Smooth muscle cell (in vitro differentiated cells): ENCODE data around the gene NHSL1. TPM values are rescaled to one million over a fixed set of nuclear protein-coding genes. Genes with fewer than 3 reads are reported as not detected.

Experiments used
- DNase-seq: peaks from one replicate; lab custom pipeline; 2025; ENCODE audit not compliant: unreplicated experiment; lab: John Stamatoyannopoulos, UW
- H2AFZ ChIP-seq: fragments of 200-600 bp; sonication (generic); 2 replicates; pipeline ENCODE4 v1.6.0; 2016; ENCODE audit warnings: antibody characterized with exemption, low read depth, mild to moderate bottlenecking
- H3F3A ChIP-seq: fragments of 200-600 bp; sonication (generic); 2 replicates; pipeline ENCODE4 v1.6.0; 2017; ENCODE audit warnings: antibody characterized with exemption, low read depth
- H3K27ac ChIP-seq: fragments of 200-600 bp; sonication (generic); 2 replicates; pipeline ENCODE4 v1.5.1; 2016; ENCODE audit warnings: low read depth, mild to moderate bottlenecking
- H3K27me3 ChIP-seq: fragments of 200-600 bp; sonication (generic); 2 replicates; pipeline ENCODE4 v1.6.1; 2016; ENCODE audit warnings: low read depth, mild to moderate bottlenecking
- H3K36me3 ChIP-seq: fragments of 200-600 bp; sonication (generic); 2 replicates; pipeline ENCODE4 v1.5.1; 2016; ENCODE audit warnings: low read depth
- H3K4me1 ChIP-seq: fragments of 200-600 bp; sonication (generic); 2 replicates; pipeline ENCODE4 v1.5.1; 2016; ENCODE audit warnings: low read depth
- H3K4me2 ChIP-seq: fragments of 200-600 bp; sonication (generic); 2 replicates; pipeline ENCODE4 v1.6.0; 2016; ENCODE audit warnings: mild to moderate bottlenecking
- H3K4me3 ChIP-seq: fragments of 200-600 bp; sonication (generic); 2 replicates; pipeline ENCODE4 v1.5.1; 2016; ENCODE audit warnings: mild to moderate bottlenecking
- H3K79me2 ChIP-seq: fragments of 200-600 bp; sonication (generic); 2 replicates; pipeline ENCODE4 v1.6.0; 2016; ENCODE audit warnings: low read depth, mild to moderate bottlenecking
- H3K9ac ChIP-seq: fragments of 200-600 bp; sonication (generic); 2 replicates; pipeline ENCODE4 v1.6.0; 2016; ENCODE audit warnings: low read depth
- H3K9me3 ChIP-seq: fragments of 200-600 bp; sonication (generic); replicated peaks from 2 replicates; pipeline ENCODE4 v1.5.1; 2016; ENCODE audit warnings: low read depth
- H4K20me1 ChIP-seq: fragments of 200-600 bp; sonication (generic); 2 replicates; pipeline ENCODE4 v1.6.0; 2016; ENCODE audit warnings: low read depth
- WGBS: methylation state at CpG from one replicate; pipeline ENCODE4 v1.1.7; 2016; ENCODE audit warnings: low lambda C conversion rate; 5-methylcytosine and 5-hydroxymethylcytosine counted together
- polyA plus RNA-seq: library from polyadenylated mRNA; unstranded; fragments of >200 nt; fragmentation: Nextera tagmentation; extraction: Ambion mirVana; gene quantifications from 2 replicates; pipeline ENCODE4 v1.2.1, GENCODE V29; 2016
- total RNA-seq: library from RNA; depleted of rRNA; stranded (reverse); fragments of >200 nt; gene quantifications from 2 replicates; pipeline ENCODE4 v1.2.3, GENCODE V29; 2014
- TF ChIP-seq, protein P1 (sequence below): fragments of 200-600 bp; sonication (generic); IDR thresholded peaks from 2 replicates; pipeline ENCODE4 v1.5.1; 2017; ENCODE audit warnings: borderline replicate concordance, mild to moderate bottlenecking, antibody characterized with exemption; ENCODE audit not compliant: insufficient read depth, poor library complexity, severe bottlenecking

NHSL1 gene
- total and polyA plus RNA-seq, 2 experiments from 2014 or later, result 6.6 to 7.2 TPM

DNA sequence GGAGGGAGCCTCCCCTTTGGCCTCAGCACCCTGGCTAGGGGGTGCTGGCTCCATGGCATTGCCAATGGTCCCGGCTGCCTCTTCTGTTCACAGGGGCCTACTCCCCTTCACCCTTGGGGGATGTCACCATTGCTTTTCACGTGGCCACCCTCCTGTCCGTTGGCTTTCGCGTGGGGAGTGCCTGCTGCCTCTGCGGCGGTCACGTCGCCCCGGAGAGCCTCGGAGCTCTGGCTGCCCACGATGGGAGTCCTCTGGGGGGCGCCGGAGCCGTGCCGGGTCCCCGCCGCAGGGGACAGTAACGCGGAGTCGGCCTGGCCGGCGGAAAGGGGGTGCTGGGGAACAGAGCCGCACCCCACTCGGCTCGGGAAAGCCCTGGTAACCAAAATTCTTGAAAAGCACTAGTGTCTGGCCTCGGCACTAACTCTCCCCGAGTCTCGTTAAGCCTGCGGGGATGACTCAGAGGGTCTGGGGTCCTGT, 95.9 kb downstream of the NHSL1 start:
- WGBS, result 5% methylated on average over 28 of the region's 30 CpGs
- Histone ChIP-seq H3K4me3 (peak overlapping the region; percentile 94), H3K27ac (peak overlapping the region; percentile 51), H3K4me1 (peaks cover 4% of the 10 kb centered on the region), H3K9ac (peak overlapping the region; percentile 46), H3K27me3 (no peaks in the 10 kb centered on the region), H3K9me3 (no peaks in the 10 kb centered on the region), H3K36me3 (no peaks in the 10 kb centered on the region), H3F3A (no peaks in the 10 kb centered on the region), H2AFZ (peak overlapping the region; percentile 85), H3K79me2 (no peaks in the 10 kb centered on the region), H3K4me2 (peak overlapping the region; percentile 96), H4K20me1 (no peaks in the 10 kb centered on the region)
- TF ChIP-seq, protein P1, sequence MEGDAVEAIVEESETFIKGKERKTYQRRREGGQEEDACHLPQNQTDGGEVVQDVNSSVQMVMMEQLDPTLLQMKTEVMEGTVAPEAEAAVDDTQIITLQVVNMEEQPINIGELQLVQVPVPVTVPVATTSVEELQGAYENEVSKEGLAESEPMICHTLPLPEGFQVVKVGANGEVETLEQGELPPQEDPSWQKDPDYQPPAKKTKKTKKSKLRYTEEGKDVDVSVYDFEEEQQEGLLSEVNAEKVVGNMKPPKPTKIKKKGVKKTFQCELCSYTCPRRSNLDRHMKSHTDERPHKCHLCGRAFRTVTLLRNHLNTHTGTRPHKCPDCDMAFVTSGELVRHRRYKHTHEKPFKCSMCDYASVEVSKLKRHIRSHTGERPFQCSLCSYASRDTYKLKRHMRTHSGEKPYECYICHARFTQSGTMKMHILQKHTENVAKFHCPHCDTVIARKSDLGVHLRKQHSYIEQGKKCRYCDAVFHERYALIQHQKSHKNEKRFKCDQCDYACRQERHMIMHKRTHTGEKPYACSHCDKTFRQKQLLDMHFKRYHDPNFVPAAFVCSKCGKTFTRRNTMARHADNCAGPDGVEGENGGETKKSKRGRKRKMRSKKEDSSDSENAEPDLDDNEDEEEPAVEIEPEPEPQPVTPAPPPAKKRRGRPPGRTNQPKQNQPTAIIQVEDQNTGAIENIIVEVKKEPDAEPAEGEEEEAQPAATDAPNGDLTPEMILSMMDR, result no peak
- DNase-seq, result no peak

DNA sequence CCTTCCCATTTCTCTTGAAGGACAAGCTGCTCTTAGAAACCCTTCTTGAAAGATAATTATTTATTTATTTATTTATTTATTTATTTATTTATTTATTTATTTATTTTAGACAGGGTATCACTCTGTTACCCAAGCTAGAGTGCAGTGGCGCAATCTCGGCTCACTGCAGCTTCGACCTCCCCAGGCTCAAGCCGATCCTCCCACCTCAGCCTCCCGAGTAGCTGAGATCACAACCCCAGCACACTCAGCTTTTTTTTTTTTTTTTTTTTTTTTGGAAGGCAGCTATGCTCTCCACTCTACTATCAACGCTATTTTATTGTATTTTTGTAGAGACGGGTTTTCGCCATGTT, 96.5 kb downstream of the NHSL1 start:
- Histone ChIP-seq H2AFZ (no peak overlapping the region), H3F3A (no peaks in the 10 kb centered on the region), H3K9ac (no peak overlapping the region), H4K20me1 (no peaks in the 10 kb centered on the region), H3K27ac (no peak overlapping the region), H3K4me3 (no peak overlapping the region), H3K36me3 (no peaks in the 10 kb centered on the region), H3K9me3 (no peaks in the 10 kb centered on the region), H3K4me2 (peak overlapping the region; percentile 96), H3K79me2 (no peaks in the 10 kb centered on the region), H3K27me3 (no peaks in the 10 kb centered on the region), H3K4me1 (peaks cover 4% of the 10 kb centered on the region)
- TF ChIP-seq, protein P1, result no peak
- DNase-seq, result no peak
- WGBS, result 95% methylated on average over 7 of the region's 8 CpGs

DNA sequence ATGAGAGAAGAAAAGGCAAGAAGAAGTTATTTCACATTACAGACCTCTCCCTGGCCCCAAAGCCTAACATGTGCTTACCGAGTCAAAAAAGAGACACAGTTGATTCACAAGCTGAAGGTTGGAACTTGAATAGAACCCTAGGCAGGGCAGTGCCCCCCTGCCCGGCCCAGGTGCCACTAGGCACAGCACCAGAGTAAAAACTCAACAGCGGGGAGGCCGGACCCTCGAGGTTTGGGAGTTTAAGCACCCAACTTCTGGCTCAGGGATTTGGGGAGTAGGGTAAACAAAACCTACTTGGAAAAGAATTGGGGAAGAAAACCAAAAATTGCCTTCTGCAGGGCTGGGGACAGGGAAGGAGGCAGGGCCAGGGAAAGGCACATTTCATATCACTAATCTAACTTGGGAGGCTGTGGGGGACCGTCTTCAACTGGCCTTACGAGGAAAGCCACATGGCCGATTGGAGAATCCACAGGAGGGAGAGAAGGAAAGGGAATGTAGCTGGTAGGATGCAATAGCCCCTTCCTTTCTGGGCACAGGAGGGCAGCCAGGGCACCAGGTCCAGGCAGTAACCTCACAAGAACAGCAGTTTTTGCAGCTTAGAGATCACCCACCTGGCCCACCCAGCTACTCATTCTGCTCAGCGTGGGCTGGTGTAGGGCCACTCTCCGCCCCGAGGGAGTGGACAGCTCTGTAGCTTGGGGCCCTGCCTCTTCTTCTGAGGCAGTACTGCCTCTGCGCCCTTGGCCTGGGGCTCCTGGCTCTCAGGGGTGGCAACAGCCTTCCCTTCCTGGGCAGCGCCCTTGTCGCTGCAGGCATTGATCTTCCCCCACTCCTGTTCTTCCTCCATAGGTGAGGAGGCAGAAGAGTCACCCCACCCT, 97.1 kb downstream of the NHSL1 start:
- Histone ChIP-seq H3K4me1 (peaks cover 4% of the 10 kb centered on the region), H3K27ac (no peak overlapping the region), H3K4me3 (no peak overlapping the region), H3K79me2 (no peaks in the 10 kb centered on the region), H3K9ac (no peak overlapping the region), H3K36me3 (no peaks in the 10 kb centered on the region), H3K4me2 (no peak overlapping the region), H3F3A (no peaks in the 10 kb centered on the region), H3K9me3 (no peaks in the 10 kb centered on the region), H3K27me3 (no peaks in the 10 kb centered on the region), H2AFZ (no peak overlapping the region), H4K20me1 (no peaks in the 10 kb centered on the region)
- WGBS, result 91% methylated on average over 14 of the region's 14 CpGs
- TF ChIP-seq, protein P1, result no peak
- DNase-seq, result no peak

DNA sequence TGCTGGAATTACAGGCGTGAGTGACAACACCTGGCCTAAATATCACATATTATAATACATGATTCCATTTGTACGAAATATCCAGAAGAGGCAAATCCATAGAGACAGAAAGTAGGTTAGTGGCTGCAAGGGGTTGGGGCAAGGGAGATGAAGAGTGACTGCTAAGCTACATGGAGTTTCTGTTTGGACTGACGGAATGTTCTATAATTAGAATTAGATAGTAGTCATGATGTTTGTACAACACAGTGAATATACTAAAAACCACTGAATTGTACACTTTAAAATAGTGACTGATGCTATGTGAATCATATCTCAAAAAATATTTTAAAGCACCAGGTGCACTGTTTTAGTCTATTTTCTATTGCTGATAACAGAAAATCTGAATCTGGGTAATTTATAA, 99.0 kb downstream of the NHSL1 start:
- no peaks in the 10 kb centered on the region for H3K9me3 ChIP-seq
- 87% methylated on average over 3 of the region's 3 CpGs for WGBS
- H3K9ac ChIP-seq, result no peak overlapping the region
- TF ChIP-seq, protein P1, result no peak
- H3K79me2 ChIP-seq, result no peaks in the 10 kb centered on the region
- H3K36me3 ChIP-seq, result no peaks in the 10 kb centered on the region
- no peaks in the 10 kb centered on the region for H4K20me1 ChIP-seq
- H3K27ac ChIP-seq, result no peak overlapping the region
- no peaks in the 10 kb centered on the region for H3K27me3 ChIP-seq
- H2AFZ ChIP-seq, result no peak overlapping the region
- H3K4me2 ChIP-seq, result no peak overlapping the region
- DNase-seq, result no peak
- H3K4me3 ChIP-seq, result no peak overlapping the region
- H3K4me1 ChIP-seq, result peaks cover 4% of the 10 kb centered on the region
- no peaks in the 10 kb centered on the region for H3F3A ChIP-seq
